ENCODE data around the gene MXRA7. TPM values are rescaled to one million over a fixed set of nuclear protein-coding genes. Genes with fewer than 3 reads are reported as not detected.
"Not testable (repeated sequence)": the region's sequence is repeated elsewhere in the genome, so short reads cannot be mapped to it uniquely, and the experiment has no call there.

MXRA7 gene
- total and polyA plus RNA-seq, 2 donors (not counting 3 experiments of a cell fraction or from before 2014, with no cell fraction given): 49.5 to 95.8 TPM

DNA sequence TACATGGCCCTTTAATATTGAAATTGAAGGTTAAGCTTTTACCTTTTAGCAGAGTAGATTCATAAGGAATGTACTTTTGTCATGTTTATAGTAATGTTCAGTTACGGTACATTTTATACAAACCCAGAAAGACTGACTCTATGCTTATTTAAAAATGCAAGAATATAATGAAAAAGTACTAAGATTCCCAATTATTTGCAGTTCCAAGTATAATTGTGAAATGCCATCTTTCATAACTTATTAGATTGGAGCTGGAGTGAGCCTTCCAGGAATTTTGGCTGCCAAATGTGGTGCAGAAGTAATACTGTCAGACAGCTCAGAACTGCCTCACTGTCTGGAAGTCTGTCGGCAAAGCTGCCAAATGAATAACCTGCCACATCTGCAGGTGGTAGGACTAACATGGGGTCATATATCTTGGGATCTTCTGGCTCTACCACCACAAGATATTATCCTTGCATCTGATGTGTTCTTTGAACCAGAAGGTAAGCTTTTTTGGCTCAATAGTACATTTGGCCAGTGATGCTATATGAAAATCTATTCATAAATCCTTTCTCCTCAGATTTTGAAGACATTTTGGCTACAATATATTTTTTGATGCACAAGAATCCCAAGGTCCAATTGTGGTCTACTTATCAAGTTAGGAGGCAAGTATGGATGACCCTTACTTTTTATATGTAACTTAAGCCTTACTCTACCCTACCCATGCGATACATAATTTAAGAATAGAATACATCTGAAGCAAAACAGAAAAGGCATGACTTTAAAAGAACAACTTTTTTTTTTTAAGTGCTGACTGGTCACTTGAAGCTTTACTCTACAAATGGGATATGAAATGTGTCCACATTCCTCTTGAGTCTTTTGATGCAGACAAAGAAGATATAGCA, 22.2 kb upstream of the MXRA7 start:
- BruUV-seq (replicated peaks): no TSS peak
- Histone ChIP-seq H3K9ac (replicated peaks; ENCODE audit: extremely low read depth, insufficient read depth, low read length) (no peak overlapping the region), H3K4me2 (ENCODE audit: insufficient read depth, low read length) (peak overlapping the region; percentile 99), H4K20me1 (replicated peaks; ENCODE audit: control insufficient read depth, extremely low read depth, insufficient read depth, low read length) (peaks cover 6% of the 10 kb centered on the region), H3K4me3 (replicated peaks in 1 of 3; ENCODE audit: insufficient read depth in 1 of 3, low read depth in 1 of 3, low read length in 3 of 3) (peak overlapping the region in 1 of 3 experiments; percentile 92), H3K9me3 (replicated peaks; ENCODE audit: control insufficient read depth, insufficient read depth, low read length) (no peaks in the 10 kb centered on the region), H3K36me3 (ENCODE audit: control insufficient read depth in 2 of 2, extremely low read depth in 1 of 2, insufficient read depth in 2 of 2, low read length in 2 of 2) (peaks cover 8 to 33% of the 10 kb centered on the region in 2 experiments), H3K79me2 (ENCODE audit: control insufficient read depth, insufficient read depth, low read length) (peaks cover 62% of the 10 kb centered on the region), H3K4me1 (ENCODE audit: control insufficient read depth, extremely low read depth, insufficient read depth, low read length) (peaks cover 25% of the 10 kb centered on the region), H3K27me3 (ENCODE audit: control insufficient read depth in 2 of 2, insufficient read depth in 2 of 2, low read length in 2 of 2) (no peaks in the 10 kb centered on the region), H3K9me1 (replicated peaks; ENCODE audit: control insufficient read depth, extremely low read depth, insufficient read depth, low read length) (no peaks in the 10 kb centered on the region), H2AFZ (ENCODE audit: low read depth, low read length) (no peak overlapping the region), H3K27ac (ENCODE audit: insufficient read depth, low read depth, low read length) (no peak overlapping the region)
- DNase-seq (ENCODE audit: low read depth, low spot score) (no peak), FAIRE-seq (no peak)
- dilution Hi-C loops (cut with MboI; ENCODE audit: extremely low pct_ligation_motif_present, low sequenced_read_pairs) (no loop called here), intact Hi-C loops (cut with micrococcal nuclease) (no loop called here)
- POLR2A ChIA-PET: no interaction called here
- TF ChIP-seq EZH2 (IDR thresholded peaks at IDR 0.05; ENCODE audit: borderline replicate concordance, low read depth, low read length, severe bottlenecking): no peak
- TF ChIP-seq POLR2A (IDR thresholded peaks at IDR 0.05; ENCODE audit: low read depth, low read length): peak; percentile 52
- TF ChIP-seq POLR2AphosphoS5 (IDR thresholded peaks at IDR 0.05; ENCODE audit: insufficient read depth, low read depth, low read length): no peak
- CTCF ChIA-PET: no interaction called here

DNA sequence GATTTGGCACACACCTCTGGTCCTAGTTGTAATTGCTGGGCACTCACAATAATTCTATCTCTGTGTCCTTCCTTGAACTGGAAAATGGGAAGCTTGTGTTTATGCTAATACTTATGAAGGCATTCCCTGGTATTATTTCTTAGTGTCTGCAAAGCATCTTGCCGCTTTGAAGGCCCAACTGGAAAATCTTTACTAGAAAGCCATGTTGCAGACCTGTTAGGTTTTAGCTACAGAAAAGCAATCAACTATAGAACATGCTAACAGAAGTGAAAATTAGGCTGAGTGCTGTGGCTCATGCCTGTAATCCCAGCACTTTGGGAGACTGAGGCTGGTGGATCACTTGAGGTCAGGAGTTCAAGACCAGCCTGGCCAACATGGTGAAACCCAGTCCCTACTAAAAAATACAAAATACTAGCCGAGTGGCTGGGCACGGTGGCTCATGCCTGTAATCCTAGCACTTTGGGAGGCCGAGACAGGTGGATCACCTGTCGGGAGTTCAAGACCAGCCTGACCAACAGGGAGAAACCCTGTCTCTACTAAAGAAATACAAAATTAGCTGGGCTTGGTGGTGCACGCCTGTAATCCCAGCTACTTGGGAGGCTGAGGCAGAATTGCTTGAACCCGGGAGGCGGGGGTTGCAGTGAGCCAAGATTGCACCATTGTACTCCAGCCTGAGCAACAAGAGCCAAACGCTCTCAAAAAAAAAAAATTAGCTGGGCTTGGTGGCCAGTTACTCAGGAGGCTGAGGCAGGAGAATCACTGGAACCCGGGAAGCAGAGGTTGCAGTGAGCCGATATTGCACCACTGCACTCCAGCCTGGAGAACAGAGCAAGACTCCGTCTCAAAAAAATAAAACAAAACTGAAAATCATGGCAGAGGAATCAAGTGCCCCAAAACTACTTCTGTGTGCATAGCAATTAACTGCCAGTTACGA, 21.3 kb upstream of the MXRA7 start:
- BruUV-seq (replicated peaks); H3K9me1 ChIP-seq (replicated peaks; ENCODE audit: control insufficient read depth, extremely low read depth, insufficient read depth, low read length); POLR2A ChIA-PET; dilution Hi-C loops (cut with MboI; ENCODE audit: extremely low pct_ligation_motif_present, low sequenced_read_pairs); H2AFZ ChIP-seq (ENCODE audit: low read depth, low read length); H3K9ac ChIP-seq (replicated peaks; ENCODE audit: extremely low read depth, insufficient read depth, low read length); H3K4me3 ChIP-seq (replicated peaks in 1 of 3; ENCODE audit: insufficient read depth in 1 of 3, low read depth in 1 of 3, low read length in 3 of 3); CTCF ChIA-PET; intact Hi-C loops (cut with micrococcal nuclease); H4K20me1 ChIP-seq (replicated peaks; ENCODE audit: control insufficient read depth, extremely low read depth, insufficient read depth, low read length); H3K27ac ChIP-seq (ENCODE audit: insufficient read depth, low read depth, low read length); H3K9me3 ChIP-seq (replicated peaks; ENCODE audit: control insufficient read depth, insufficient read depth, low read length); DNase-seq (ENCODE audit: low read depth, low spot score); FAIRE-seq; H3K27me3 ChIP-seq (ENCODE audit: control insufficient read depth in 2 of 2, insufficient read depth in 2 of 2, low read length in 2 of 2); H3K4me2 ChIP-seq (ENCODE audit: insufficient read depth, low read length): not testable (repeated sequence)
- TF ChIP-seq POLR2A (IDR thresholded peaks at IDR 0.05; ENCODE audit: low read depth, low read length): peak; percentile 17
- Histone ChIP-seq H3K36me3 (ENCODE audit: control insufficient read depth in 2 of 2, extremely low read depth in 1 of 2, insufficient read depth in 2 of 2, low read length in 2 of 2) (peaks cover 8 to 33% of the 10 kb centered on the region in 2 experiments), H3K4me1 (ENCODE audit: control insufficient read depth, extremely low read depth, insufficient read depth, low read length) (peaks cover 33% of the 10 kb centered on the region), H3K79me2 (ENCODE audit: control insufficient read depth, insufficient read depth, low read length) (peaks cover 71% of the 10 kb centered on the region)
